Ovary (tissue), 3 donors: Measurements from ENCODE around the gene TRIM43B.

ENCODE experiments used
- EP300 ChIP-seq: sonication (generic); formaldehyde crosslinking; IDR thresholded peaks from one replicate; pipeline ENCODE4 v1.6.1; 2017; ENCODE audit warnings: antibody characterized with exemption
- TF ChIP-seq, protein P1 (sequence below), 3 donors: fragments of 450-650 bp in 2 of 3; fragments of 200-600 bp in 1 of 3; IDR thresholded peaks; one replicate each; pipeline versions ENCODE4 v1.5.1 to v1.8.0; 2016 to 2022; ENCODE audit warnings: antibody characterized with exemption in 3 of 3, mild to moderate bottlenecking in 1 of 3
- donor health status: DM: no; HTN: no; CAD: no.

DNA sequence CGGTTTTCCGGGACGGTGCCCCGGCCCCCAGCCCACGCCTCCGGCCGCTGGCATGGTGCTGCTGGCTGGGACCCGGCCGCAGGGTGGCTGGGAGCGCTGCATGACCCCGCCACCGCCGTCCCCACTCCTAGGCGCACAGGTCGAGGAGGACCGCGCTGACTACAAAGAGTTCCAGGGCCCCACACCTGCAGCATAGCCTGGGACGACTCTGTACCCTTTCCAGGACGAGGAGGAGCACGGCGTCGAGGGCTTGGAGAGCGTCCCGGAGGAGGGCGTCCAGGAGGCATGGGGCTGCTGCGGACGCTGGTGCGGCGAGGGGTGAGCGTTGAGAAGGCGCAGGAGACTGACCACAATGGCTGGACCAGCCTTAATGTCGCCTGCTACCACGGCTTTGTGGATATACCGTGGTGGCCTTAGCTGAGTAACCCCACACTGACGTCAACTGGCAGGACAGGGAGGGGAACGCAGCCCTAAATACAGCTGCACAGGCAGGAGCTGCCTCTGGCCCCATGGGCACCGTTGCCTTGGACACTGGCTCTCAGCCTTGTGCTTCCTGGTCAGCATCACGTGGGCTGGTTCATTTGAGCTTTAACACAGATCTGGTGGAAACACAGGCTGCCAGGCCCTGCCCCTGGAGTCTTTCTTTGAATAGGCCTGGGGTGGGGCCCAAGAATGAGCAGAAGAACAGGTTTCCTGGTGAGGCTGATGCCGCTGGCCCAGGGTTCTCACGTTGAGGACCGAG, 40.9 kb upstream of the TRIM43B start:
- TF ChIP-seq, protein P1, sequence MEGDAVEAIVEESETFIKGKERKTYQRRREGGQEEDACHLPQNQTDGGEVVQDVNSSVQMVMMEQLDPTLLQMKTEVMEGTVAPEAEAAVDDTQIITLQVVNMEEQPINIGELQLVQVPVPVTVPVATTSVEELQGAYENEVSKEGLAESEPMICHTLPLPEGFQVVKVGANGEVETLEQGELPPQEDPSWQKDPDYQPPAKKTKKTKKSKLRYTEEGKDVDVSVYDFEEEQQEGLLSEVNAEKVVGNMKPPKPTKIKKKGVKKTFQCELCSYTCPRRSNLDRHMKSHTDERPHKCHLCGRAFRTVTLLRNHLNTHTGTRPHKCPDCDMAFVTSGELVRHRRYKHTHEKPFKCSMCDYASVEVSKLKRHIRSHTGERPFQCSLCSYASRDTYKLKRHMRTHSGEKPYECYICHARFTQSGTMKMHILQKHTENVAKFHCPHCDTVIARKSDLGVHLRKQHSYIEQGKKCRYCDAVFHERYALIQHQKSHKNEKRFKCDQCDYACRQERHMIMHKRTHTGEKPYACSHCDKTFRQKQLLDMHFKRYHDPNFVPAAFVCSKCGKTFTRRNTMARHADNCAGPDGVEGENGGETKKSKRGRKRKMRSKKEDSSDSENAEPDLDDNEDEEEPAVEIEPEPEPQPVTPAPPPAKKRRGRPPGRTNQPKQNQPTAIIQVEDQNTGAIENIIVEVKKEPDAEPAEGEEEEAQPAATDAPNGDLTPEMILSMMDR (IDR thresholded peaks at IDR 0.05): no peak
- TF ChIP-seq EP300: no peak
